Measurements from ENCODE around the gene PLEKHG4B. TPM values are rescaled to one million over a fixed set of nuclear protein-coding genes. Genes with fewer than 3 reads are reported as not detected.
"Not testable (repeated sequence)": the region's sequence is repeated elsewhere in the genome, so short reads cannot be mapped to it uniquely, and the experiment has no call there.

PLEKHG4B gene
- total RNA-seq, 2 donors from 2014 or later: 8.9 to 14.4 TPM

- no peak for TF ChIP-seq POLR2AphosphoS5 (IDR thresholded peaks at IDR 0.05)
- no peak for TF ChIP-seq POLR2A (IDR thresholded peaks at IDR 0.05)
- no peak for TF ChIP-seq CTCF (IDR thresholded peaks at IDR 0.05)
- WGBS: 79% methylated on average over 28 of the region's 28 CpGs
- intact Hi-C loops (cut with DNase I): no loop called here
- H3K4me3 ChIP-seq: no peak overlapping the region
- DNase-seq (ENCODE audit: low spot score): no peak
- no peaks in the 10 kb centered on the region for H3K4me1 ChIP-seq (replicated peaks)
- no peaks in the 10 kb centered on the region for H3K36me3 ChIP-seq
- H3K9me3 ChIP-seq: no peaks in the 10 kb centered on the region
- H3K27me3 ChIP-seq (replicated peaks; ENCODE audit: insufficient read depth): no peaks in the 10 kb centered on the region
- no peak overlapping the region for H3K27ac ChIP-seq
Observed at GRCh38 chr5:54876-55569, 36.9 kb upstream of the PLEKHG4B start.

- DNase-seq (ENCODE audit: low spot score): no peak
- no peaks in the 10 kb centered on the region for H3K27me3 ChIP-seq (replicated peaks; ENCODE audit: insufficient read depth)
- TF ChIP-seq CTCF (IDR thresholded peaks at IDR 0.05) (no peak), POLR2AphosphoS5 (IDR thresholded peaks at IDR 0.05) (no peak), POLR2A (IDR thresholded peaks at IDR 0.05) (no peak)
- no peak overlapping the region for H3K27ac ChIP-seq
- 65% methylated on average over 9 of the region's 9 CpGs for WGBS
- no peaks in the 10 kb centered on the region for H3K9me3 ChIP-seq
- no peaks in the 10 kb centered on the region for H3K4me1 ChIP-seq (replicated peaks)
- intact Hi-C loops (cut with DNase I): no loop called here
- H3K36me3 ChIP-seq: no peaks in the 10 kb centered on the region
- H3K4me3 ChIP-seq: no peak overlapping the region
Observed at GRCh38 chr5:56561-57290, 35.2 kb upstream of the PLEKHG4B start.

DNA sequence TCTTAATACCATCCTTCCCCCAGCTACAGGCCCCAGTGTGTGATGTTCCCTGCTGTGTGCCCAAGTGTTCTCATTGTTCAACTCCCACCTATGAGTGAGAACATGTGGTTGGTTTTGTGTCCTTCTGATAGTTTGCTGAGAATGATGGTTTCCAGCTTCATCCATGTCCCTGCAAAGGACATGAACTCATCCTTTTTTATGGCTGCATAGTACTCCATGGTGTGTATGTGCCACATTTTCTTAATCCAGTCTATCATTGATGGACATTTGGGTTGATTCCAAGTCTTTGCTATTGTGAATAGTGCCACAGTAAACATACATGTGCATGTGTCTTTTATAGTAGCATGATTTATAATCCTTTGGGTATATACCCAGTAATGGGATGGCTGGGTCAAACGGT, 31.7 kb upstream of the PLEKHG4B start:
- H3K4me3 ChIP-seq; intact Hi-C loops (cut with DNase I); H3K27ac ChIP-seq; H3K9me3 ChIP-seq; H3K4me1 ChIP-seq (replicated peaks); H3K27me3 ChIP-seq (replicated peaks; ENCODE audit: insufficient read depth); DNase-seq (ENCODE audit: low spot score); H3K36me3 ChIP-seq: not testable (repeated sequence)
- 86% methylated on average over 1 of the region's 1 CpG for WGBS

DNA sequence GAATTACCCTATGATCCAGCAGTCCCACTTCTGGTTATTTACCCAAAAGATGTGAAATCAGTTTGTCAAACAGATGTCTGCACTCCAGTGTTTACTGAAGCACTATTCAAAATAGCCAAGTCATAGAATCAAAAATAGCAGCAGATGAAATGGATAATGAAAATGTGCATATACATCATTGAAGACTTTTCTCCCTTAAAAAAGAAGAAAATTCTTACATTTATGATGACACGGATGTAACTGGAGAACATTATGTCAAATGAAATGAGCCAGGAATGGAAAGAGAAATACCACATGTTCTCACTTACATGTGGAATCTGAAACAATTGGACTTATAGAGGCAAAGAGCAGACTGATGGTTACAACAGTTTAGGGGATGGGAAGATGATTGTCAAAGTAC, 21.5 kb upstream of the PLEKHG4B start:
- intact Hi-C loops (cut with DNase I): no loop called here
- TF ChIP-seq CTCF (IDR thresholded peaks at IDR 0.05): no peak
- TF ChIP-seq POLR2A (IDR thresholded peaks at IDR 0.05): no peak
- TF ChIP-seq POLR2AphosphoS5 (IDR thresholded peaks at IDR 0.05): no peak

GRCh38 chr5:72316-73180, 19.4 kb upstream of the PLEKHG4B start:
- DNase-seq (ENCODE audit: low spot score); H3K9me3 ChIP-seq; intact Hi-C loops (cut with DNase I); H3K4me3 ChIP-seq; H3K27ac ChIP-seq; H3K27me3 ChIP-seq (replicated peaks; ENCODE audit: insufficient read depth); H3K36me3 ChIP-seq; H3K4me1 ChIP-seq (replicated peaks): not testable (repeated sequence)
- WGBS: 94% methylated on average over 23 of the region's 31 CpGs

More for the DNA sequence above, 21.5 kb upstream of the PLEKHG4B start:
- H3K4me3 ChIP-seq: no peak overlapping the region
- H3K36me3 ChIP-seq: no peaks in the 10 kb centered on the region
- no peaks in the 10 kb centered on the region for H3K9me3 ChIP-seq
- no peaks in the 10 kb centered on the region for H3K4me1 ChIP-seq (replicated peaks)
- no peak for DNase-seq (ENCODE audit: low spot score)
- WGBS: 55% methylated on average over 1 of the region's 1 CpG
- no peak overlapping the region for H3K27ac ChIP-seq
- no peaks in the 10 kb centered on the region for H3K27me3 ChIP-seq (replicated peaks; ENCODE audit: insufficient read depth)

DNA sequence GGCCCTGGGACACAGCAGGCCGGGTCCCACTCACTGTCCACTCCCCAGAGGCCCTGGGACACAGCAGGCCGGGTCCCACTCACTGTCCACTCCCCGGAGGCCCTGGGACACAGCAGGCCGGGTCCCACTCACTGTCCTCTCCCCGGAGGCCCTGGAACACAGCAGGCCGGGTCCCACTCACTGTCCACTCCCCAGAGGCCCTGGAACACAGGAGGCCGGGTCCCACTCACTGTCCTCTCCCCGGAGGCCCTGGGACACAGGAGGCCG, 18.9 kb upstream of the PLEKHG4B start:
- DNase-seq (ENCODE audit: low spot score); H3K4me1 ChIP-seq (replicated peaks); intact Hi-C loops (cut with DNase I); H3K27ac ChIP-seq; H3K36me3 ChIP-seq; H3K27me3 ChIP-seq (replicated peaks; ENCODE audit: insufficient read depth); H3K9me3 ChIP-seq; H3K4me3 ChIP-seq: not testable (repeated sequence)
- 95% methylated on average over 4 of the region's 9 CpGs for WGBS
